GM23338 (cell line): Measurements from ENCODE around the gene IBA57. TPM values are rescaled to one million over a fixed set of nuclear protein-coding genes. Genes with fewer than 3 reads are reported as not detected.

ENCODE experiments used
- ATAC-seq: fragments of 200-7000 bp; cut with Tn5 transposase; 3 replicates; pipeline ENCODE4 v1.9.1; 2020
- DNase-seq: peaks from one replicate; pipeline ENCODE4 v3.0.0-alpha.2; 2015; ENCODE audit warnings: low spot score
- H2AFZ ChIP-seq: fragments of 200-600 bp; sonication (generic); 2 replicates; pipeline ENCODE4 v1.8.0; 2016; ENCODE audit warnings: antibody characterized with exemption, mild to moderate bottlenecking, moderate library complexity
- H3F3A ChIP-seq: fragments of 200-600 bp; sonication (generic); replicated peaks from 2 replicates; pipeline ENCODE4 v1.8.0; 2017; ENCODE audit warnings: antibody characterized with exemption, mixed run types, low read depth
- H3K27ac ChIP-seq: fragments of 200-600 bp; sonication (generic); 2 replicates; pipeline ENCODE4 v1.6.1; 2016; ENCODE audit warnings: low read depth
- H3K27me3 ChIP-seq: fragments of 200-600 bp; sonication (generic); 2 replicates; pipeline ENCODE4 v1.8.0; 2016; ENCODE audit warnings: mild to moderate bottlenecking, mixed run types, moderate library complexity; ENCODE audit not compliant: insufficient read depth
- H3K36me3 ChIP-seq: fragments of 200-600 bp; sonication (generic); 2 replicates; pipeline ENCODE4 v1.8.0; 2016; ENCODE audit warnings: mild to moderate bottlenecking; ENCODE audit not compliant: insufficient read depth
- H3K4me1 ChIP-seq: fragments of 200-600 bp; sonication (generic); 2 replicates; pipeline ENCODE4 v1.8.0; 2016; ENCODE audit warnings: mild to moderate bottlenecking, moderate library complexity; ENCODE audit not compliant: insufficient read depth
- H3K4me2 ChIP-seq: fragments of 200-600 bp; sonication (generic); 2 replicates; pipeline ENCODE4 v1.7.1; 2017; ENCODE audit warnings: mixed run types
- H3K4me3 ChIP-seq: fragments of 200-600 bp; sonication (generic); 2 replicates; pipeline ENCODE4 v1.6.1; 2016; ENCODE audit warnings: mixed run types
- H3K79me2 ChIP-seq: fragments of 200-600 bp; sonication (generic); replicated peaks from 2 replicates; pipeline ENCODE4 v1.8.0; 2017; ENCODE audit warnings: mild to moderate bottlenecking; ENCODE audit not compliant: insufficient read depth
- H3K9me2 ChIP-seq: fragments of 200-600 bp; sonication (generic); 2 replicates; pipeline ENCODE4 v1.8.0; 2017; ENCODE audit not compliant: insufficient read depth
- H4K20me1 ChIP-seq: fragments of 200-600 bp; sonication (generic); replicated peaks from 2 replicates; pipeline ENCODE4 v1.8.0; 2017; ENCODE audit warnings: mild to moderate bottlenecking; ENCODE audit not compliant: insufficient read depth
- H3K27ac Mint-ChIP-seq: 2 replicates; pipeline ENCODE4 v1.8.0; 2020; ENCODE audit warnings: inconsistent platforms, mild to moderate bottlenecking, moderate library complexity, mixed read lengths
- H3K27me3 Mint-ChIP-seq: 3 replicates; pipeline ENCODE4 v1.8.0; 2022; ENCODE audit warnings: low read depth, mild to moderate bottlenecking, moderate library complexity, mixed read lengths, inconsistent platforms; ENCODE audit not compliant: insufficient read depth, poor library complexity
- H3K36me3 Mint-ChIP-seq: 3 replicates; pipeline ENCODE4 v1.8.0; 2021; ENCODE audit warnings: low read depth, mild to moderate bottlenecking, inconsistent platforms, moderate library complexity, mixed read lengths
- H3K4me1 Mint-ChIP-seq: 3 replicates; pipeline ENCODE4 v1.8.0; 2020; ENCODE audit warnings: mild to moderate bottlenecking, inconsistent platforms, mixed read lengths
- H3K4me3 Mint-ChIP-seq: 3 replicates; pipeline ENCODE4 v1.8.0; 2021; ENCODE audit warnings: moderate library complexity, mild to moderate bottlenecking, inconsistent platforms, mixed read lengths
- H3K9me3 Mint-ChIP-seq: 3 replicates; pipeline ENCODE4 v1.8.0; 2020; ENCODE audit warnings: moderate library complexity, mild to moderate bottlenecking, inconsistent platforms, mixed read lengths
- CREB1 ChIP-seq: fragments of 250-450 bp; sonication (Bioruptor Pico); IDR thresholded peaks from 2 replicates; pipeline ENCODE4 v1.5.0; 2020; ENCODE audit warnings: low read depth, mild to moderate bottlenecking, moderate library complexity
- ETS1 ChIP-seq: IDR thresholded peaks from 2 replicates; pipeline ENCODE4 v1.6.1; 2016; ENCODE audit warnings: antibody characterized with exemption
- EZH2 ChIP-seq: fragments of 200-600 bp; sonication (generic); IDR thresholded peaks from one replicate; pipeline ENCODE4 v1.8.0; 2017; ENCODE audit warnings: antibody characterized with exemption, mild to moderate bottlenecking, low read depth; ENCODE audit not compliant: unreplicated experiment
- JUNB ChIP-seq: IDR thresholded peaks from one replicate; pipeline ENCODE4 v1.6.1; 2016; ENCODE audit warnings: antibody characterized with exemption; ENCODE audit not compliant: unreplicated experiment
- POLR2AphosphoS5 ChIP-seq: IDR thresholded peaks from 2 replicates; pipeline ENCODE4 v1.6.1; 2016; ENCODE audit warnings: antibody characterized with exemption, low read depth
- STAT1 ChIP-seq: IDR thresholded peaks from one replicate; pipeline ENCODE4 v1.6.1; 2016; ENCODE audit warnings: antibody characterized with exemption; ENCODE audit not compliant: unreplicated experiment
- ZNF114 ChIP-seq: fragments of 250-450 bp; sonication (Bioruptor Pico); IDR thresholded peaks from 2 replicates; pipeline ENCODE4 v1.5.0; 2020; ENCODE audit warnings: mild to moderate bottlenecking, moderate library complexity
- ZNF331 ChIP-seq: fragments of 250-450 bp; sonication (Bioruptor Pico); IDR thresholded peaks from 2 replicates; pipeline ENCODE4 v1.5.0; 2020; ENCODE audit warnings: low read depth, mild to moderate bottlenecking, moderate library complexity
- ZNF462 ChIP-seq: fragments of 250-450 bp; sonication (Bioruptor Pico); IDR thresholded peaks from 2 replicates; pipeline ENCODE4 v1.5.0; 2020; ENCODE audit warnings: mild to moderate bottlenecking, moderate library complexity
- polyA plus RNA-seq: library from polyadenylated mRNA; unstranded; fragments of >200 nt; fragmentation: Nextera tagmentation; extraction: Ambion mirVana; gene quantifications from 2 replicates; pipeline ENCODE4 v1.2.1, GENCODE V29; 2016
- total RNA-seq: library from RNA; depleted of rRNA; stranded (reverse); fragments of >200 nt; shearing (Covaris generic); gene quantifications from 2 replicates; pipeline ENCODE4 v1.2.3, GENCODE V29; 2014
- TF ChIP-seq, protein P1 (sequence below): IDR thresholded peaks from one replicate; pipeline ENCODE4 v1.6.1; 2018; ENCODE audit warnings: antibody characterized with exemption; ENCODE audit not compliant: unreplicated experiment

The IBA57 gene
- total and polyA plus RNA-seq, 2 experiments from 2014 or later: 1.1 to 10.3 TPM

DNA sequence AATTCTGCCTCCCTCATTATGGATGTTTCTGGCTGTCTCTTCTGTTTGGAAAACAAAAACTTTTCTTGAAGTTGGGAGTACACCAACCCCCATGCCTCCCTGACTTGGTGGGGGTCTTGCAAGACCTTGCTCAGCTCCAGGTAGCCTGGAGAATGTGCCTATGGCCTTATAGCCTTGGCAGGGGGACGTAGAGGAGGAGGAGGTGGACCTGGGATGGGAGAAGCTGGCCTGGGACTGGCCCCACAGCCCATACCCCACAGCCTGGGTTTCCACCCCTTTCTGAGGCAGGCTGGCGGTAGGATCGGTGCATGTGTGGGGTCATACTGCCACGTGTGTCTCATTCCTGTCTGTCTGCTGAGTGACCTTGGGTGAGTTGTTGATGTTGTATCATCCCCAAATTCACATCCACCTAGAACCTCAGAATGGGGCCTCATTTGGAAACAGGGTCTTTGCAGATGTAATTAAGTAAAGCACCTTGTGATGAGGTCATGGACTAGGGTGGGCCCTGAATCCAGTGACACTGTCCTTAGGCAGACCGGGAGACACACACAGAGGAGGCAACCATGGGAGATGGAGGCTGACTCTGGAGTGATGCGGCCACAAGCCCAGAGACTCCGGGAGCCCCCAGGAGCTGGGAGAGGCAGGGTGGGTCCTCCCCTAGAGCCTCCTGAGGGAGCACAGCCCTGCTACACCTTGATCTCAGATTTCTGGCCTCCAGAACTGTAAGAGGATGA is 60.7 kb downstream of the IBA57 start:
- Histone ChIP-seq H3K4me3 (no peak overlapping the region), H3K4me1 (no peaks in the 10 kb centered on the region), H2AFZ (no peak overlapping the region), H3K4me2 (no peak overlapping the region), H3F3A (no peaks in the 10 kb centered on the region), H3K27me3 (no peaks in the 10 kb centered on the region), H3K79me2 (no peaks in the 10 kb centered on the region; the same call in 1 of the 2 replicates), H3K27ac (no peak overlapping the region), H3K36me3 (peaks cover 26% of the 10 kb centered on the region), H3K9me2 (no peaks in the 10 kb centered on the region), H4K20me1 (peaks cover 19% of the 10 kb centered on the region)
- H3K9me3 Mint-ChIP-seq: no peaks in the 10 kb centered on the region
- peaks cover 5% of the 10 kb centered on the region for H3K27me3 Mint-ChIP-seq
- DNase-seq (no peak), ATAC-seq (no peak)
- no peak overlapping the region for H3K4me3 Mint-ChIP-seq
- H3K27ac Mint-ChIP-seq: no peak overlapping the region
- peaks cover 71% of the 10 kb centered on the region for H3K36me3 Mint-ChIP-seq
- TF ChIP-seq JUNB: no peak
- no peak for TF ChIP-seq CREB1 (CRISPR knock-in tag)
- TF ChIP-seq, protein P1, sequence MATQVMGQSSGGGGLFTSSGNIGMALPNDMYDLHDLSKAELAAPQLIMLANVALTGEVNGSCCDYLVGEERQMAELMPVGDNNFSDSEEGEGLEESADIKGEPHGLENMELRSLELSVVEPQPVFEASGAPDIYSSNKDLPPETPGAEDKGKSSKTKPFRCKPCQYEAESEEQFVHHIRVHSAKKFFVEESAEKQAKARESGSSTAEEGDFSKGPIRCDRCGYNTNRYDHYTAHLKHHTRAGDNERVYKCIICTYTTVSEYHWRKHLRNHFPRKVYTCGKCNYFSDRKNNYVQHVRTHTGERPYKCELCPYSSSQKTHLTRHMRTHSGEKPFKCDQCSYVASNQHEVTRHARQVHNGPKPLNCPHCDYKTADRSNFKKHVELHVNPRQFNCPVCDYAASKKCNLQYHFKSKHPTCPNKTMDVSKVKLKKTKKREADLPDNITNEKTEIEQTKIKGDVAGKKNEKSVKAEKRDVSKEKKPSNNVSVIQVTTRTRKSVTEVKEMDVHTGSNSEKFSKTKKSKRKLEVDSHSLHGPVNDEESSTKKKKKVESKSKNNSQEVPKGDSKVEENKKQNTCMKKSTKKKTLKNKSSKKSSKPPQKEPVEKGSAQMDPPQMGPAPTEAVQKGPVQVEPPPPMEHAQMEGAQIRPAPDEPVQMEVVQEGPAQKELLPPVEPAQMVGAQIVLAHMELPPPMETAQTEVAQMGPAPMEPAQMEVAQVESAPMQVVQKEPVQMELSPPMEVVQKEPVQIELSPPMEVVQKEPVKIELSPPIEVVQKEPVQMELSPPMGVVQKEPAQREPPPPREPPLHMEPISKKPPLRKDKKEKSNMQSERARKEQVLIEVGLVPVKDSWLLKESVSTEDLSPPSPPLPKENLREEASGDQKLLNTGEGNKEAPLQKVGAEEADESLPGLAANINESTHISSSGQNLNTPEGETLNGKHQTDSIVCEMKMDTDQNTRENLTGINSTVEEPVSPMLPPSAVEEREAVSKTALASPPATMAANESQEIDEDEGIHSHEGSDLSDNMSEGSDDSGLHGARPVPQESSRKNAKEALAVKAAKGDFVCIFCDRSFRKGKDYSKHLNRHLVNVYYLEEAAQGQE: no peak
- no peak for TF ChIP-seq ETS1
- no peak for TF ChIP-seq POLR2AphosphoS5
- no peak for TF ChIP-seq EZH2
- no peak for TF ChIP-seq ZNF114 (CRISPR knock-in tag)
- TF ChIP-seq STAT1: no peak
- no peak for TF ChIP-seq ZNF462 (CRISPR knock-in tag)
- TF ChIP-seq ZNF331 (CRISPR knock-in tag): no peak
- no peaks in the 10 kb centered on the region for H3K4me1 Mint-ChIP-seq
